Prostate gland (tissue), 2 donors: ENCODE measurements around the gene LIMS2.

ENCODE experiments used
- POLR2A ChIP-seq: fragments of 450-650 bp; IDR thresholded peaks from one replicate; pipeline ENCODE4 v1.6.1; 2016; ENCODE audit warnings: antibody characterized with exemption, mild to moderate bottlenecking
- TF ChIP-seq, protein P1 (sequence below), 4 experiments: fragments of 200-600 bp in 2 of 4; fragments of 450-650 bp in 2 of 4; sonication (generic) in 2 of 4; IDR thresholded peaks; 1 replicate in 3 of 4; 2 replicates in 1 of 4; pipeline ENCODE4 v1.5.1; 2016 to 2019; ENCODE audit warnings: antibody characterized with exemption in 4 of 4, mild to moderate bottlenecking in 2 of 4, moderate library complexity in 2 of 4

DNA sequence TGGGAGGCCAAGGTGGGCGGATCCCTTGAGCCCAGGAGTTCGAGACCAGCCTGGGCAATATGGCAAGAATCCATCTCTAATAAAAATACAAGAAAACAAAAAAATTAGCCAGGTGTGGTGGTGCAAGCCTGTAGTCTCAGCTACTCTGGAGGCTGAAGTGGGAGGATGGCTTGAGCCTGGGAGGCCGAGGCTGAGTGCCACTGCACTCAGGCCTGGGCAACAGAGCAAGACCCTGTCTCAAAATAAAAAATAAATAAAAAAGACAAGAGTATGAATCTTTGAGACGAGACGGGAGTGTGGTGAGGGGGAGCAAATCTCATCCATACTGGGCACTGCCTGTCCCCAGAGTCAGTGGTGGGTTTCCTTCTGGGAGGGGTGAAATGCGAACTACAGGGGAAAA is 17.2 kb downstream of the LIMS2 start:
- no peak for TF ChIP-seq POLR2A
- TF ChIP-seq, protein P1, sequence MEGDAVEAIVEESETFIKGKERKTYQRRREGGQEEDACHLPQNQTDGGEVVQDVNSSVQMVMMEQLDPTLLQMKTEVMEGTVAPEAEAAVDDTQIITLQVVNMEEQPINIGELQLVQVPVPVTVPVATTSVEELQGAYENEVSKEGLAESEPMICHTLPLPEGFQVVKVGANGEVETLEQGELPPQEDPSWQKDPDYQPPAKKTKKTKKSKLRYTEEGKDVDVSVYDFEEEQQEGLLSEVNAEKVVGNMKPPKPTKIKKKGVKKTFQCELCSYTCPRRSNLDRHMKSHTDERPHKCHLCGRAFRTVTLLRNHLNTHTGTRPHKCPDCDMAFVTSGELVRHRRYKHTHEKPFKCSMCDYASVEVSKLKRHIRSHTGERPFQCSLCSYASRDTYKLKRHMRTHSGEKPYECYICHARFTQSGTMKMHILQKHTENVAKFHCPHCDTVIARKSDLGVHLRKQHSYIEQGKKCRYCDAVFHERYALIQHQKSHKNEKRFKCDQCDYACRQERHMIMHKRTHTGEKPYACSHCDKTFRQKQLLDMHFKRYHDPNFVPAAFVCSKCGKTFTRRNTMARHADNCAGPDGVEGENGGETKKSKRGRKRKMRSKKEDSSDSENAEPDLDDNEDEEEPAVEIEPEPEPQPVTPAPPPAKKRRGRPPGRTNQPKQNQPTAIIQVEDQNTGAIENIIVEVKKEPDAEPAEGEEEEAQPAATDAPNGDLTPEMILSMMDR (IDR thresholded peaks at IDR 0.05): no peak
